Measurements from ENCODE around the gene CCL19. TPM values are rescaled to one million over a fixed set of nuclear protein-coding genes. Genes with fewer than 3 reads are reported as not detected.

Gene CCL19
- total RNA-seq, 2 experiments from 2014 or later: not detected

GRCh38 chr9:34653151-34654072 is 37.7 kb downstream of the CCL19 start:
- no peak overlapping the region for H3K27ac Mint-ChIP-seq
- no peak overlapping the region for H3K4me3 Mint-ChIP-seq
- H3K36me3 Mint-ChIP-seq (ENCODE audit: low read depth): peaks cover 23% of the 10 kb centered on the region

GRCh38 chr9:34652602-34653000 is 38.5 kb downstream of the CCL19 start:
- no peak for DNase-seq
- Mint-ChIP-seq H3K27me3 (no peaks in the 10 kb centered on the region), H3K27ac (no peak overlapping the region), H3K9me3 (no peaks in the 10 kb centered on the region), H3K36me3 (ENCODE audit: low read depth) (peaks cover 31% of the 10 kb centered on the region), H3K4me1 (peaks cover 44% of the 10 kb centered on the region), H3K4me3 (peak overlapping the region; percentile 8)
- POLR2A ChIA-PET: interaction anchor here (1.3 to 2.9 kb wide), 2 partner anchors 10 to 15 kb away, joined by 3 to 18 read pairs; partner anchors contain the start of genes CCL27 and SIGMAR1
- CTCF ChIA-PET: interaction anchor here (2.1 to 9.7 kb wide), 2 partner anchors 10 to 18 kb away, joined by 5 to 125 read pairs; partner anchors contain the start of gene CCL27

More at GRCh38 chr9:34653151-34654072, 37.7 kb downstream of the CCL19 start:
- CTCF ChIA-PET: interaction anchor here (2.1 to 9.7 kb wide), 2 partner anchors 9 to 19 kb away, joined by 5 to 125 read pairs; partner anchors contain the start of gene CCL27
- POLR2A ChIA-PET: interaction anchor here (1.3 to 2.9 kb wide), 2 partner anchors 9 to 16 kb away, joined by 3 to 18 read pairs; partner anchors contain the start of genes CCL27 and SIGMAR1
- Mint-ChIP-seq H3K9me3 (no peaks in the 10 kb centered on the region), H3K27me3 (no peaks in the 10 kb centered on the region), H3K4me1 (peaks cover 36% of the 10 kb centered on the region)
- DNase-seq: no peak

- ChIA-PET CTCF (interaction anchor here (2.1 to 9.7 kb wide), 2 partner anchors 11 to 18 kb away, joined by 5 to 125 read pairs; partner anchors contain the start of gene CCL27), POLR2A (interaction anchor here (1.3 to 2.9 kb wide), 2 partner anchors 11 to 14 kb away, joined by 3 to 18 read pairs; partner anchors contain the start of genes CCL27 and SIGMAR1)
- Mint-ChIP-seq H3K9me3 (no peaks in the 10 kb centered on the region), H3K4me1 (peaks cover 47% of the 10 kb centered on the region), H3K27me3 (no peaks in the 10 kb centered on the region), H3K36me3 (ENCODE audit: low read depth) (peaks cover 33% of the 10 kb centered on the region), H3K27ac (peak within 1 kb of the TSS; percentile 16), H3K4me3 (peak within 1 kb of the TSS; percentile 8)
- DNase-seq: peak; percentile 55
Measured at GRCh38 chr9:34651876-34652601, 39.0 kb downstream of the CCL19 start, which contains the start of gene IL11RA. TSS of gene IL11RA (plus strand) at chr9:34652185. CDS start at chr9:34655218, 3,033 bp downstream.

DNA sequence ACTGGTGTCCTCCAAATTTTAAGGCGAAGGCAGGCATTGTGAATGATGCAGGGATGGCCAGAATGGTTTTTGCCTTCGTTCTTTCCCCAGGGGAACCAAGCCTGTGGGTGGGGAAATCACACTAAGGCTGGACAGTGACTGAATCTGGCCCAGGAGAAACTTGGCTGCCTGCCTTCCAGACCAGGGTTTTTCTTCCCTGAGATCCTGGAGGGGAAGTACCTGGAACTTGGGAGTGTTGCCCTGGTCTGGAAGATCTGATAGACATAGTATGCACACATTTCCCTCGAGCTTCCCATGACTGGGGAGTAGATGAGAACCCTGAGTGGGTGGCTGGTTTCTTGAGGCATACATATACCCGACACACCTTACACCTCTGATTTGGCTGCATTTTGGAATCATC is 39.8 kb downstream of the CCL19 start:
- no peak for DNase-seq
- Mint-ChIP-seq H3K9me3 (no peaks in the 10 kb centered on the region), H3K4me3 (no peak overlapping the region), H3K27ac (no peak overlapping the region), H3K4me1 (peaks cover 49% of the 10 kb centered on the region), H3K27me3 (no peaks in the 10 kb centered on the region), H3K36me3 (ENCODE audit: low read depth) (peaks cover 33% of the 10 kb centered on the region)
- CTCF ChIA-PET: interaction anchor here (9.7 kb wide), 1 partner anchor 11 kb away, joined by 125 read pairs; the partner anchor contains the start of gene CCL27
- POLR2A ChIA-PET: interaction anchor here (9.4 kb wide), 1 partner anchor 9 kb away, joined by 162 read pairs; the partner anchor contains the start of gene CCL27

- POLR2A ChIA-PET: interaction anchor here (9.4 kb wide), 1 partner anchor 10 kb away, joined by 162 read pairs; the partner anchor contains the start of gene CCL27
- no peak overlapping the region for H3K27ac Mint-ChIP-seq
Measured at GRCh38 chr9:34650816-34651215, 40.3 kb downstream of the CCL19 start.

DNA sequence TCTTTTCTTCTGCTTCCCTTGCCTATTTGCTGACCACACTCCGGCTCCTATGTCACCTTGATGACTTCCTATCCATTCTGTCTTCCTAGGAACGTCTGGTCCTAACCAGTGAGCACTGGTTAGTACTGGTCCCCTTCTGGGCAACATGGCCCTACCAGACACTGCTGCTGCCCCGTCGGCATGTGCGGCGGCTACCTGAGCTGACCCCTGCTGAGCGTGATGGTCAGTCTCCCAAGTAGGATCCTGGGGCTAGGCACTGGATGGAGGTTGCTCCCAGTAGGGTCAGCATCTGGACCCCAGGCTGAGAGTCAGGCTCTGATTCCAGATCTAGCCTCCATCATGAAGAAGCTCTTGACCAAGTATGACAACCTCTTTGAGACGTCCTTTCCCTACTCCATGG is 42.4 kb downstream of the CCL19 start:
- H3K4me1 Mint-ChIP-seq: peaks cover 55% of the 10 kb centered on the region
- ChIA-PET CTCF (interaction anchor here (1.1 to 9.7 kb wide), 4 partner anchors 13 to 54 kb away, joined by 6 to 131 read pairs (median 72); partner anchors contain the start of genes CCL27 and SIGMAR1), POLR2A (interaction anchor here (1.5 to 9.4 kb wide), 3 partner anchors 12 to 29 kb away, joined by 4 to 162 read pairs (median 91); partner anchors contain the start of genes CCL27, DCTN3 and SIGMAR1)
- H3K36me3 Mint-ChIP-seq (ENCODE audit: low read depth): peaks cover 33% of the 10 kb centered on the region
- H3K4me3 Mint-ChIP-seq: peak overlapping the region; percentile 78
- H3K27me3 Mint-ChIP-seq: no peaks in the 10 kb centered on the region
- H3K27ac Mint-ChIP-seq: no peak overlapping the region
- no peak for DNase-seq
- no peaks in the 10 kb centered on the region for H3K9me3 Mint-ChIP-seq

More at GRCh38 chr9:34650816-34651215, 40.3 kb downstream of the CCL19 start:
- no peak for DNase-seq
- peaks cover 55% of the 10 kb centered on the region for H3K4me1 Mint-ChIP-seq
- no peak overlapping the region for H3K4me3 Mint-ChIP-seq
- no peaks in the 10 kb centered on the region for H3K9me3 Mint-ChIP-seq
- H3K27me3 Mint-ChIP-seq: no peaks in the 10 kb centered on the region
- CTCF ChIA-PET: interaction anchor here (9.7 kb wide), 1 partner anchor 12 kb away, joined by 125 read pairs; the partner anchor contains the start of gene CCL27
- peaks cover 33% of the 10 kb centered on the region for H3K36me3 Mint-ChIP-seq (ENCODE audit: low read depth)

DNA sequence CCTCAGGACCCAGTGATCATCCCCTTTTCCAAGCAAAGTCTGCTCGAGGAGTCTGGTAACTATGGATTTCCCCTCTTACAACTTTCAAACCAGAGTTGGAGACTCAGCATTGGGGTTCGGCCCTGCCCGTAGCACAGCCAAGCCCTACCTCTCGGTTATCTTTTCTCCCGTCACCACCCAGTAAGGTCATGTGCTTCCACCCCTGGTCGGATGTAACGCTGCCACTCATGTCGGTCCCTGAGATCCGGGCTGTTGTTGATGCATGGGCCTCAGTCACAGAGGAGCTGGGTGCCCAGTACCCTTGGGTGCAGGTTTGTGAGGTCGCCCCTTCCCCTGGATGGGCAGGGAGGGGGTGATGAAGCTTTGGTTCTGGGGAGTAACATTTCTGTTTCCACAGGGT is 43.4 kb downstream of the CCL19 start:
- H3K9me3 Mint-ChIP-seq: no peaks in the 10 kb centered on the region
- peaks cover 33% of the 10 kb centered on the region for H3K36me3 Mint-ChIP-seq (ENCODE audit: low read depth)
- H3K27ac Mint-ChIP-seq: peak overlapping the region; percentile 76
- CTCF ChIA-PET: interaction anchor here (1.0 to 9.7 kb wide), 8 partner anchors 8 to 55 kb away, joined by 3 to 131 read pairs (median 10); partner anchors contain the start of genes CCL27 and SIGMAR1
- H3K4me3 Mint-ChIP-seq: peak overlapping the region; percentile 78
- peaks cover 47% of the 10 kb centered on the region for H3K4me1 Mint-ChIP-seq
- POLR2A ChIA-PET: interaction anchor here (0.9 to 9.4 kb wide), 7 partner anchors 11 to 271 kb away, joined by 3 to 162 read pairs (median 13); partner anchors contain the start of genes CCL27, DCTN3, MYORG and SIGMAR1
- peak; percentile 47 for DNase-seq
- no peaks in the 10 kb centered on the region for H3K27me3 Mint-ChIP-seq

GRCh38 chr9:34647084-34647403 is 44.0 kb downstream of the CCL19 start:
- peaks cover 33% of the 10 kb centered on the region for H3K36me3 Mint-ChIP-seq (ENCODE audit: low read depth)
- no peak for DNase-seq
- H3K27ac Mint-ChIP-seq: peak overlapping the region; percentile 76
- H3K4me3 Mint-ChIP-seq: peak overlapping the region; percentile 78
- no peaks in the 10 kb centered on the region for H3K9me3 Mint-ChIP-seq
- peaks cover 41% of the 10 kb centered on the region for H3K4me1 Mint-ChIP-seq
- ChIA-PET CTCF (interaction anchor here (0.6 to 9.7 kb wide), 21 partner anchors 9 to 1080 kb away, joined by 3 to 131 read pairs (median 5); partner anchors contain the start of genes CA9, CCDC107, CCL27 and DCTN3), POLR2A (interaction anchor here (1.0 to 9.4 kb wide), 12 partner anchors 10 to 343 kb away, joined by 3 to 162 read pairs (median 5); partner anchors contain the start of genes ARID3C, CCL27, DCTN3 and DNAJB5)
- H3K27me3 Mint-ChIP-seq: no peaks in the 10 kb centered on the region

- no peaks in the 10 kb centered on the region for H3K9me3 Mint-ChIP-seq
- DNase-seq: peak; percentile 97
- peak within 1 kb of the TSS; percentile 76 for H3K27ac Mint-ChIP-seq
- peaks cover 36% of the 10 kb centered on the region for H3K4me1 Mint-ChIP-seq
- peak within 1 kb of the TSS; percentile 78 for H3K4me3 Mint-ChIP-seq
- POLR2A ChIA-PET: interaction anchor here (1.0 to 9.4 kb wide), 12 partner anchors 9 to 343 kb away, joined by 3 to 162 read pairs (median 5); partner anchors contain the start of genes ARID3C, CCL27, DCTN3 and DNAJB5
- CTCF ChIA-PET: interaction anchor here (0.6 to 9.7 kb wide), 21 partner anchors 10 to 1081 kb away, joined by 3 to 131 read pairs (median 5); partner anchors contain the start of genes CA9, CCDC107, CCL27 and DCTN3
- H3K27me3 Mint-ChIP-seq: no peaks in the 10 kb centered on the region
- peaks cover 33% of the 10 kb centered on the region for H3K36me3 Mint-ChIP-seq (ENCODE audit: low read depth)
Measured at GRCh38 chr9:34646211-34647083, 44.6 kb downstream of the CCL19 start, which contains the start of gene GALT. TSS of gene GALT (plus strand) at chr9:34646675. CDS start at chr9:34646705, 30 bp downstream.

GRCh38 chr9:34644766-34645314 is 46.2 kb downstream of the CCL19 start:
- POLR2A ChIA-PET: interaction anchor here (1.2 to 9.4 kb wide), 2 partner anchors 15 to 24 kb away, joined by 3 to 162 read pairs; partner anchors contain the start of gene CCL27

More at GRCh38 chr9:34644766-34645314, 46.2 kb downstream of the CCL19 start:
- DNase-seq: no peak
- H3K36me3 Mint-ChIP-seq (ENCODE audit: low read depth): peaks cover 25% of the 10 kb centered on the region
- no peaks in the 10 kb centered on the region for H3K27me3 Mint-ChIP-seq
- H3K4me3 Mint-ChIP-seq: no peak overlapping the region
- no peak overlapping the region for H3K27ac Mint-ChIP-seq
- CTCF ChIA-PET: interaction anchor here (0.5 to 9.7 kb wide), 3 partner anchors 9 to 311 kb away, joined by 4 to 131 read pairs (median 125); partner anchors contain the start of genes CCL27 and SIGMAR1
- peaks cover 32% of the 10 kb centered on the region for H3K4me1 Mint-ChIP-seq
- H3K9me3 Mint-ChIP-seq: no peaks in the 10 kb centered on the region

Measured in activated CD4-positive, alpha-beta memory T cell treated with anti-CD3 and anti-CD28 coated beads, Interleukin-2, amount 10 ng/mL, durations not matched to agents 7 days and 5 days (primary cell).